OCI-LY1 (cell line): ENCODE measurements around the gene GRIP1.
"Not testable (repeated sequence)": the region's sequence is repeated elsewhere in the genome, so short reads cannot be mapped to it uniquely, and the experiment has no call there.

ENCODE experiments used
- H2AFZ ChIP-seq: fragments of 200-600 bp; sonication (generic), shearing (Covaris generic); 2 replicates; pipeline ENCODE4 v1.6.0; 2014; ENCODE audit warnings: antibody characterized with exemption, mild to moderate bottlenecking, low read length
- H3F3A ChIP-seq: fragments of 200-600 bp; sonication (generic), shearing (Covaris generic); 2 replicates; pipeline ENCODE4 v1.6.0; 2014; ENCODE audit warnings: mild to moderate bottlenecking, antibody characterized with exemption, low read length, moderate library complexity; ENCODE audit not compliant: insufficient read depth
- H3K27ac ChIP-seq: fragments of 200-600 bp; sonication (generic); 2 replicates; pipeline ENCODE4 v1.5.1; 2014; ENCODE audit warnings: low read length, mixed run types, mild to moderate bottlenecking, low read depth; ENCODE audit not compliant: poor library complexity, severe bottlenecking
- H3K27me3 ChIP-seq: fragments of 200-600 bp; sonication (generic); 2 replicates; pipeline ENCODE4 v1.6.0; 2014; ENCODE audit warnings: antibody characterized with exemption, mild to moderate bottlenecking, low read length, moderate library complexity; ENCODE audit not compliant: insufficient read depth
- H3K36me3 ChIP-seq: fragments of 200-600 bp; sonication (generic); 2 replicates; pipeline ENCODE4 v1.6.1; 2014; ENCODE audit warnings: mild to moderate bottlenecking, antibody characterized with exemption, low read length, moderate library complexity, mixed read lengths; ENCODE audit not compliant: insufficient read depth
- H3K4me1 ChIP-seq: fragments of 200-600 bp; sonication (generic); 2 replicates; pipeline ENCODE4 v1.5.1; 2014; ENCODE audit warnings: mild to moderate bottlenecking, low read length, moderate library complexity; ENCODE audit not compliant: insufficient read depth, severe bottlenecking
- H3K4me2 ChIP-seq: fragments of 200-600 bp; sonication (generic), shearing (Covaris generic); 2 replicates; pipeline ENCODE4 v1.6.1; 2014; ENCODE audit warnings: low read length
- H3K4me3 ChIP-seq: fragments of 200-600 bp; sonication (generic); 2 replicates; pipeline ENCODE4 v1.5.1; 2014; ENCODE audit warnings: low read length, low read depth, mild to moderate bottlenecking, mixed read lengths; ENCODE audit not compliant: poor library complexity, severe bottlenecking
- H3K79me2 ChIP-seq: fragments of 200-600 bp; shearing (Covaris generic); 2 replicates; pipeline ENCODE4 v1.6.1; 2016; ENCODE audit warnings: mixed run types, low read length, mixed read lengths; ENCODE audit not compliant: insufficient read depth
- H3K9ac ChIP-seq: fragments of 200-600 bp; sonication (generic), shearing (Covaris generic); 2 replicates; pipeline ENCODE4 v1.6.1; 2014; ENCODE audit warnings: mild to moderate bottlenecking, low read length, mixed read lengths
- H3K9me2 ChIP-seq: fragments of 200-600 bp; sonication (generic), shearing (Covaris generic); 2 replicates; pipeline ENCODE4 v1.6.1; 2014; ENCODE audit warnings: low read depth, mild to moderate bottlenecking, low read length, mixed read lengths
- H3K9me3 ChIP-seq: fragments of 200-600 bp; shearing (Covaris generic); 2 replicates; pipeline ENCODE4 v1.6.1; 2014; ENCODE audit warnings: low read length, mixed read lengths
- H4K20me1 ChIP-seq: fragments of 200-600 bp; sonication (generic), shearing (Covaris generic); 2 replicates; pipeline ENCODE4 v1.6.0; 2016; ENCODE audit warnings: mild to moderate bottlenecking, low read length; ENCODE audit not compliant: insufficient read depth
- EZH2 ChIP-seq: fragments of 200-600 bp; sonication (generic), shearing (Covaris generic); IDR thresholded peaks from 2 replicates; pipeline ENCODE4 v1.8.0; 2017; ENCODE audit warnings: borderline replicate concordance, mixed run types, mild to moderate bottlenecking, antibody characterized with exemption, low read length, moderate library complexity, mixed read lengths
- TF ChIP-seq, protein P1 (sequence below): fragments of 200-600 bp; sonication (generic), shearing (Covaris generic); IDR thresholded peaks from 2 replicates; pipeline ENCODE4 v1.5.1; 2017; ENCODE audit warnings: mild to moderate bottlenecking, antibody characterized with exemption, low read length, moderate library complexity, mixed read lengths

The GRIP1 gene

DNA sequence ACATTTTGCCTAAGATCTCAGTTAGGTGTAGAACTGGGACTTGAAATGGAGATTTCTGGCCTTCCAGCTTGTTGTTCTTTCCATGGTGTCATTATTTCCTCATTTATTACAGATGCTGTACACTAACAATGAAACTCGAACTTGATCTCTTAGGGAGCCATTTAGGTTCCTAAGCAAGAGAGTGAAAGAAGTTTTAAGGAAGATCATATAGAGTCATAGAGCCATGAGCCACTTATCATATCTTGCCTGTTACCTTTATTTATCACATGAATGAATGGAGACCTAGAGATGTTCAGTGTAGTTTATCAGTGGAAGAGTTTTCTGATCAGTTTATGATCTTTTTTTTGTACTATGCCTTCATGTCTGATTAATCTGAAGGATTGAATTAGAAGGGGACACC is 366.7 kb downstream of the GRIP1 start:
- no peaks in the 10 kb centered on the region for H3K27me3 ChIP-seq
- H3K9me3 ChIP-seq, result no peaks in the 10 kb centered on the region
- H3K4me2 ChIP-seq, result no peak overlapping the region
- peaks cover 13% of the 10 kb centered on the region for H3K36me3 ChIP-seq
- H4K20me1 ChIP-seq, result no peaks in the 10 kb centered on the region
- H3K4me1 ChIP-seq, result no peaks in the 10 kb centered on the region
- no peaks in the 10 kb centered on the region for H3F3A ChIP-seq
- H3K79me2 ChIP-seq, result no peaks in the 10 kb centered on the region
- no peak overlapping the region for H3K9ac ChIP-seq
- H3K27ac ChIP-seq, result no peak overlapping the region
- H3K9me2 ChIP-seq, result no peaks in the 10 kb centered on the region
- TF ChIP-seq EZH2, result no peak
- TF ChIP-seq, protein P1, sequence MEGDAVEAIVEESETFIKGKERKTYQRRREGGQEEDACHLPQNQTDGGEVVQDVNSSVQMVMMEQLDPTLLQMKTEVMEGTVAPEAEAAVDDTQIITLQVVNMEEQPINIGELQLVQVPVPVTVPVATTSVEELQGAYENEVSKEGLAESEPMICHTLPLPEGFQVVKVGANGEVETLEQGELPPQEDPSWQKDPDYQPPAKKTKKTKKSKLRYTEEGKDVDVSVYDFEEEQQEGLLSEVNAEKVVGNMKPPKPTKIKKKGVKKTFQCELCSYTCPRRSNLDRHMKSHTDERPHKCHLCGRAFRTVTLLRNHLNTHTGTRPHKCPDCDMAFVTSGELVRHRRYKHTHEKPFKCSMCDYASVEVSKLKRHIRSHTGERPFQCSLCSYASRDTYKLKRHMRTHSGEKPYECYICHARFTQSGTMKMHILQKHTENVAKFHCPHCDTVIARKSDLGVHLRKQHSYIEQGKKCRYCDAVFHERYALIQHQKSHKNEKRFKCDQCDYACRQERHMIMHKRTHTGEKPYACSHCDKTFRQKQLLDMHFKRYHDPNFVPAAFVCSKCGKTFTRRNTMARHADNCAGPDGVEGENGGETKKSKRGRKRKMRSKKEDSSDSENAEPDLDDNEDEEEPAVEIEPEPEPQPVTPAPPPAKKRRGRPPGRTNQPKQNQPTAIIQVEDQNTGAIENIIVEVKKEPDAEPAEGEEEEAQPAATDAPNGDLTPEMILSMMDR, result no peak
- H3K4me3 ChIP-seq, result no peak overlapping the region
- H2AFZ ChIP-seq, result no peak overlapping the region

DNA sequence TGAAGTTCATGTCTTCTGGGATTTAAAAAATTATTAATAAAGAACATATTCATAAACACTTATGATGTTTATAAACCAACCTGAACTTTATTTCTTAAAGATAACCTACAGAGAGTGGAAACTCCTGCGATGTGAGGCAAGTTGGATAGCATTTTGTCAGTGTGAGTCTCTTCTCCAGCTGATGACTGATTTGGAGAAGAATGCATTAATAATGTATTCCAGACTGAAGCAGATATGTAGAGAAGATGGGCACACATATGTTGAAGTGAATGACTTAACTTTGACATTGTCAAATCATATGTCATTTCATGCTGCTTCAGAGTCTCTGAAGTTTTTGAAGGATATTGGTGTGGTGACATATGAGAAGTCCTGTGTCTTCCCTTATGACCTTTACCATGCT is 369.3 kb downstream of the GRIP1 start:
- Histone ChIP-seq H3K9ac (no peak overlapping the region), H3K36me3 (peaks cover 19% of the 10 kb centered on the region), H3K4me2 (no peak overlapping the region), H3K4me1 (peaks cover 8% of the 10 kb centered on the region), H3K9me3 (no peaks in the 10 kb centered on the region), H3K4me3 (no peak overlapping the region), H3K9me2 (no peaks in the 10 kb centered on the region), H3K79me2 (no peaks in the 10 kb centered on the region), H4K20me1 (no peaks in the 10 kb centered on the region), H3K27ac (no peak overlapping the region), H2AFZ (no peak overlapping the region), H3K27me3 (no peaks in the 10 kb centered on the region), H3F3A (no peaks in the 10 kb centered on the region; the same call in 1 of the 2 replicates)
- TF ChIP-seq, protein P1, result no peak
- no peak for TF ChIP-seq EZH2

DNA sequence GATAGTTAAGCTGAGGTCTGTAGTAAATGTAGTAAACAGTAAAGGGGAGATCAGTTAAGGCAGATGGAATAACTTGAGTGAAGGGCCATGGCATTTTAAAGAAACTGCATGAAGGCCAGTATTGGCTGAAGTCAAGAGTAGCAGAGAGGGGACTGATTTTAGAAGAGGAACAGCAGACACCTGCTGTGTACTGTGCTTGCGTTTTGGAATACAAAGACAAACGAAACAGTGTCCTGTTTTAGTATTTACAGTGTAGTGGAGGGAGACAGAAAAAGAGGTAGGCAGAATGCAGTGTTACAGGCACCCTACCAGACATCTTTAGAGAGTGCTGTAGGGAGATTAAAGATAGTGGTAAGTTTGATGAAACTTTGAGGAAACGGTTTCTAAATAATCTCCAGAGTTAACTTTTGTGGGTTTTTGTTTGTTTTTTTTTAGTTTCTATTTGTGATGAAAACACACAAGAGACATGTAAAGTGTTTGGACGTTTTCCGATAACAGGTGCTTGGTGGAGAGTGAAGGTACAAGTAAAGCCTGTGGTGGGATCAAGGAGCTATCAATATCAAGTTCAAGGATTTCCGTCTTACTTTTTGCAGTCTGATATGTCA is 374.5 kb downstream of the GRIP1 start:
- Histone ChIP-seq H3K9me2 (no peaks in the 10 kb centered on the region), H3K4me3 (peak overlapping the region; percentile 72), H3K79me2 (no peaks in the 10 kb centered on the region), H3K27me3 (no peaks in the 10 kb centered on the region), H3K36me3 (peaks cover 9% of the 10 kb centered on the region; the same call in 1 of the 2 replicates), H3K27ac (peak overlapping the region; percentile 34), H2AFZ (no peak overlapping the region), H4K20me1 (no peaks in the 10 kb centered on the region), H3K4me1 (peaks cover 32% of the 10 kb centered on the region), H3K9ac (peak overlapping the region; percentile 37; the same call in 1 of the 2 replicates), H3K4me2 (peak overlapping the region; percentile 70), H3F3A (no peaks in the 10 kb centered on the region; the same call in 1 of the 2 replicates), H3K9me3 (no peaks in the 10 kb centered on the region)
- TF ChIP-seq EZH2, result no peak
- TF ChIP-seq, protein P1, result no peak

DNA sequence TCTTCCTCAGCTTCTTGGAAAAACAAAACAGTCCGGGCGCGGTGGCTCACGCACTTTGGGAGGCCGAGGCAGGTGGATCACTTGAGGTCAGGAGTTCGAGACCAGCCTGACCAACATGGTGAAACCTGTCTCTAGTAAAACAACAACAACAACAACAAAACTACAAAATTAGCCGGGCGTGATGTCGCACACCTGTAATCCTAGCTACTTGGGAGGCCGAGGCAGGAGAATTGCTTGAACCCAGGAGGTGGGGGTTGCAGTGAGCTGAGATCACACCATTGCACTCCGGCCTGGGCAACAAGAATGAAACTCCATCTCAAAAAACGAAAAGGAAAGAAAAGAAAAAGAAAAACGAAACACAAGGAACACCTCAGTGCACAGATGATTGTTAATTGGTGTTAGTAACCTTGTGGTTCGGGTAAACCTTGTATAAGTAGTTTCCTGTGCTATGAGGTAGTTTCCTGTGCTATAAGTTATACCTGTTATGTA is 375.5 kb downstream of the GRIP1 start:
- H3K36me3 ChIP-seq, H3K79me2 ChIP-seq, H2AFZ ChIP-seq, H3K9me2 ChIP-seq, H4K20me1 ChIP-seq, H3K9me3 ChIP-seq, H3K27me3 ChIP-seq, H3F3A ChIP-seq: not testable (repeated sequence)
- H3K4me2 ChIP-seq, result peak overlapping the region; percentile 70
- peaks cover 32% of the 10 kb centered on the region for H3K4me1 ChIP-seq
- H3K9ac ChIP-seq, result peak overlapping the region; percentile 37
- peak overlapping the region; percentile 34 for H3K27ac ChIP-seq
- peak overlapping the region; percentile 72 for H3K4me3 ChIP-seq
